HepG2 (cell line): Measurements from ENCODE around the gene TRPC6. TPM values are rescaled to one million over a fixed set of nuclear protein-coding genes. Genes with fewer than 3 reads are reported as not detected.
A peak's percentile ranks its signal among the peaks of the same experiment; 100 is the strongest.

Source experiments
- ATAC-seq: fragments of 200-7000 bp; cut with Tn5 transposase; 3 replicates; pipeline ENCODE4 v1.9.1; 2020; ENCODE audit warnings: mild to moderate bottlenecking, moderate library complexity
- BruUV-seq: library from RNA; stranded (reverse); fragments of 400-500 nt; replicated peaks from 2 replicates; lab custom pipeline; 2021; lab: Mats Ljungman, UMichigan
- CTCF ChIA-PET: fragments of 300-600 bp; formaldehyde crosslinking; extraction: SDS; loops from one replicate; lab custom pipeline; 2021; ENCODE audit warnings: low total read pairs, inconsistent platforms, low intra/inter-chr PET ratio; lab: Yijun Ruan, JAX
- POLR2A ChIA-PET: fragments of 350-600 bp; sonication (Branson Sonifier 250); formaldehyde crosslinking; loops from one replicate; lab custom pipeline; 2020; ENCODE audit warnings: antibody characterized with exemption, inconsistent platforms; lab: Yijun Ruan, JAX
- DNase-seq: peaks from one replicate; pipeline ENCODE4 v3.0.0-alpha.2; 2015; ENCODE audit warnings: low spot score
- FAIRE-seq: peaks from 3 replicates; lab custom pipeline; 2011; peaks lifted over from hg19 to GRCh38; lab: Jason Lieb, UNC
- H2AFZ ChIP-seq: one replicate; pipeline ENCODE4 v1.6.1; 2011; ENCODE audit warnings: low read length, inconsistent platforms
- H3K27ac ChIP-seq: fragments of 300-600 bp; 3 replicates; pipeline ENCODE4 v1.8.0; 2011; ENCODE audit warnings: mixed run types, mild to moderate bottlenecking, mixed read lengths, low read length, inconsistent platforms; ENCODE audit not compliant: insufficient read depth; ENCODE audit errors: extremely low read length
- H3K27me3 ChIP-seq, 2 experiments: fragments of 200-600 bp in 1 of 2; 2 replicates in 1 of 2; 3 replicates in 1 of 2; pipeline versions ENCODE4 v1.6.0 to v1.8.0; 2011; ENCODE audit warnings: low read length in 2 of 2, mild to moderate bottlenecking in 2 of 2, moderate library complexity in 2 of 2, inconsistent platforms in 1 of 2; ENCODE audit not compliant: insufficient read depth in 2 of 2, control insufficient read depth in 1 of 2
- H3K36me3 ChIP-seq, 2 experiments: fragments of 200-600 bp in 1 of 2; replicated peaks in 1 of 2; 2 replicates in 1 of 2; 3 replicates in 1 of 2; pipeline versions ENCODE4 v1.5.1 to v1.8.0; 2011; ENCODE audit warnings: low read length in 2 of 2, inconsistent platforms in 1 of 2; ENCODE audit not compliant: insufficient read depth in 2 of 2, control insufficient read depth in 1 of 2
- H3K4me1 ChIP-seq: 2 replicates; pipeline ENCODE4 v1.5.1; 2012; ENCODE audit warnings: low read length, inconsistent platforms; ENCODE audit not compliant: insufficient read depth
- H3K4me2 ChIP-seq: 2 replicates; pipeline ENCODE4 v1.6.0; 2011; ENCODE audit warnings: low read depth, low read length, inconsistent platforms
- H3K4me3 ChIP-seq, 3 experiments: fragments of 200-600 bp in 1 of 3; sonication (generic), shearing (Covaris generic) in 1 of 3; replicated peaks in 1 of 3; 2 replicates each; pipeline ENCODE4 v1.5.1; 2011 to 2016; ENCODE audit warnings: low read length in 3 of 3, inconsistent platforms in 2 of 3, low read depth in 2 of 3, mild to moderate bottlenecking in 2 of 3, control low read depth in 1 of 3, mixed read lengths in 1 of 3; ENCODE audit not compliant: insufficient read depth in 1 of 3
- H3K79me2 ChIP-seq: one replicate; pipeline ENCODE4 v1.6.1; 2011; ENCODE audit warnings: low read length, inconsistent platforms; ENCODE audit not compliant: insufficient read depth
- H3K9ac ChIP-seq: 2 replicates; pipeline ENCODE4 v1.6.0; 2011; ENCODE audit warnings: mild to moderate bottlenecking, low read depth, low read length, inconsistent platforms; ENCODE audit not compliant: insufficient read depth
- H3K9me3 ChIP-seq: 2 replicates; pipeline ENCODE4 v1.5.1; 2012; ENCODE audit warnings: mild to moderate bottlenecking, low read length
- H4K20me1 ChIP-seq: 2 replicates; pipeline ENCODE4 v1.6.0; 2011; ENCODE audit warnings: inconsistent platforms, mild to moderate bottlenecking, low read length, moderate library complexity; ENCODE audit not compliant: insufficient read depth
- MNT ChIP-seq: fragments of 450-650 bp; IDR thresholded peaks from 2 replicates; pipeline ENCODE4 v1.6.1; 2016
- ZBED4 ChIP-seq: sonication (generic); formaldehyde crosslinking; IDR thresholded peaks from 2 replicates; pipeline ENCODE4 v1.4.0; 2020; ENCODE audit warnings: missing genetic modification reagents, borderline replicate concordance
- WGBS: methylation state at CpG from one replicate; pipeline ENCODE4 v1.1.6; 2017; ENCODE audit warnings: low lambda C conversion rate; 5-methylcytosine and 5-hydroxymethylcytosine counted together
- in situ Hi-C: cut with HindIII; loops from 2 replicates; pipeline ENCODE4 v1.10.0; 2017; ENCODE audit warnings: low pct_unique_long_range_greater_than_20kb; ENCODE audit not compliant: extremely low pct_ligation_motif_present
- intact Hi-C: fragments of 100-400 bp; cut with micrococcal nuclease; formaldehyde crosslinking; loops from one replicate; pipeline ENCODE4 v1.10.0; 2022; ENCODE audit not compliant: unreplicated experiment
- polyA plus RNA-seq, 8 experiments: library from polyadenylated mRNA; depleted of rRNA in 3 of 8; stranded (reverse) in 7 of 8; unstranded in 1 of 8; fragments of >200 nt; fragmentation: Illumina TruSeq in 4 of 8; extraction: Trizol in 4 of 8; gene quantifications; 2 replicates each; pipeline versions ENCODE4 v1.2.1 to v1.2.3, GENCODE V29; 2011 to 2016; ENCODE audit warnings: low read depth in 4 of 8, missing spikeins in 1 of 8, mixed read lengths in 1 of 8; ENCODE audit not compliant: insufficient read depth in 1 of 8
- total RNA-seq, 5 experiments: library from RNA; depleted of rRNA; stranded (reverse); fragments of >200 nt; fragmentation: Illumina TruSeq; extraction: Trizol; gene quantifications; 2 replicates each; pipeline ENCODE4 v1.2.3, GENCODE V29; 2016; ENCODE audit warnings: low read depth in 1 of 5

TRPC6 gene
- total and polyA plus RNA-seq, 2 of the 13 experiments (the other 11 are each of a cell fraction or from before 2014, with no cell fraction given): not detected

GRCh38 chr11:101475699-101476098, 108.1 kb downstream of the TRPC6 start:
- DNase-seq (no peak), FAIRE-seq (no peak), ATAC-seq (no peak)
- no peaks in the 10 kb centered on the region for H3K79me2 ChIP-seq
- no peak overlapping the region for H2AFZ ChIP-seq
- CTCF ChIA-PET: no interaction called here
- no peaks in the 10 kb centered on the region for H3K9me3 ChIP-seq
- H3K4me2 ChIP-seq: no peak overlapping the region
- H3K4me3 ChIP-seq: no peak overlapping the region
- peaks cover 6% of the 10 kb centered on the region; the same call in 1 of the 2 replicates for H3K4me1 ChIP-seq
- H3K27ac ChIP-seq: no peak overlapping the region
- H3K27me3 ChIP-seq: no peaks in the 10 kb centered on the region
- no TSS peak for BruUV-seq
- TF ChIP-seq MNT: peak; percentile 93
- no peak for TF ChIP-seq ZBED4 (CRISPR knock-in tag)
- no peaks in the 10 kb centered on the region for H4K20me1 ChIP-seq
- H3K36me3 ChIP-seq: no peaks in the 10 kb centered on the region
- in situ Hi-C loops (no loop called here), intact Hi-C loops (no loop called here)
- no peak overlapping the region for H3K9ac ChIP-seq
- POLR2A ChIA-PET: no interaction called here
- 2% methylated on average over 4 of the region's 4 CpGs for WGBS
